Peyer's patch (tissue), 4 donors: ENCODE data around the gene CHD5. TPM values are rescaled to one million over a fixed set of nuclear protein-coding genes. Genes with fewer than 3 reads are reported as not detected.

ENCODE experiments used
- DNase-seq, 3 donors: peaks; one replicate each; pipeline ENCODE4 v3.0.0-alpha.2; 2017 to 2019
- H3K27ac ChIP-seq, 4 donors: fragments of 200-600 bp; sonication (generic); one replicate each; pipeline ENCODE4 v1.5.1; 2016 to 2019
- H3K27me3 ChIP-seq, 2 donors: fragments of 200-600 bp; sonication (generic); one replicate each; pipeline ENCODE4 v1.5.1; 2019
- H3K36me3 ChIP-seq, 3 donors: fragments of 200-600 bp; sonication (generic); one replicate each; pipeline ENCODE4 v1.5.1; 2016 to 2019
- H3K4me1 ChIP-seq, 4 donors: fragments of 200-600 bp; sonication (generic); one replicate each; pipeline ENCODE4 v1.5.1; 2016 to 2019
- H3K4me3 ChIP-seq, 4 donors: fragments of 200-600 bp; sonication (generic); 1 replicate in 3 of 4; 2 replicates in 1 of 4; pipeline ENCODE4 v1.5.1; 2016 to 2019; ENCODE audit warnings: mild to moderate bottlenecking in 1 of 4
- H3K9me3 ChIP-seq, 4 donors: fragments of 200-600 bp; sonication (generic); one replicate each; pipeline ENCODE4 v1.5.1; 2016 to 2019; ENCODE audit warnings: mild to moderate bottlenecking in 1 of 4
- CTCF ChIP-seq, 6 experiments: fragments of 450-650 bp in 4 of 6; fragments of 200-600 bp in 2 of 6; sonication (generic) in 1 of 6; IDR thresholded peaks; one replicate each; pipeline ENCODE4 v1.5.1; 2017 to 2019; ENCODE audit warnings: antibody characterized with exemption in 6 of 6, mild to moderate bottlenecking in 3 of 6, moderate library complexity in 1 of 6
- POLR2A ChIP-seq, 2 donors: fragments of 450-650 bp; IDR thresholded peaks; one replicate each; pipeline ENCODE4 v1.5.1; 2017; ENCODE audit warnings: antibody characterized with exemption in 2 of 2, mild to moderate bottlenecking in 2 of 2, moderate library complexity in 2 of 2
- total RNA-seq, 4 donors: library from RNA; depleted of rRNA; stranded (reverse); fragments of >200 nt; gene quantifications; one replicate each; pipeline ENCODE4 v1.1.0, GENCODE V29; 2016

CHD5 gene
- under 1 TPM; under 0.01 to 0.66 (median 0.22) TPM for total RNA-seq

DNA sequence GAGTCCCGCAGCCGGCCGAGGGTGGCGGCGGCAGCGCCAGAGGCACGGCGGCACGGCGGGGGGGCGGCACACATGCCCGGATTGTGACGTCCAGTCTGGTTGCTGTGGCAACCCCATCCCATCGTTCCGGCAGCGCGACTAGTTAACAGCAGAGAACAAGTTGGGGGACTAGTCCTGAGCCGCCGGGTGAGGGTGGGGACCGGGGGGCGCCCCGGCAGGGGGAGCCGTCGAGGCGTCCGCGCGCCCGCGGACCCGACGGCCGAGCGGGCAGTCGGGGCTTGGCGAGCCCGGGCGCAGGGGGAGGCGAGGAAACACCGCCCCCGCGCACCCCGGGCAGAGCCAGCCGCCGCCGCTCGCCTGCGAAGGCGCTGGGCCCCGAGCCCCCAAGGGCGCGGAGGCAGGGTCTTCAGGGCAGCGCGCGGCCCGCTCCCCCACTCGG lies at the start of gene CHD5:
CHD5 (minus strand) TSS at position 54 of the 439 bp plus-strand sequence. CDS start 298 bp downstream, outside the sequence.
- TF ChIP-seq CTCF (IDR thresholded peaks at IDR 0.05) (no peak), POLR2A (IDR thresholded peaks at IDR 0.05) (no peak)
- peaks cover 0 to 2% (median 0%) of the 10 kb centered on the region in 3 donors for H3K36me3 ChIP-seq
- H3K4me1 ChIP-seq = peaks cover 0 to 29% (median 8%) of the 10 kb centered on the region in 4 donors
- peak in 1 of 3 donors; percentile 40 for DNase-seq
- peaks cover 0 to 33% of the 10 kb centered on the region in 2 donors for H3K27me3 ChIP-seq
- peak within 1 kb of the TSS in 2 of 4 donors; percentile 32 to 33 for H3K4me3 ChIP-seq
- H3K9me3 ChIP-seq = no peaks in the 10 kb centered on the region
- H3K27ac ChIP-seq = no peak within 1 kb of the TSS

DNA sequence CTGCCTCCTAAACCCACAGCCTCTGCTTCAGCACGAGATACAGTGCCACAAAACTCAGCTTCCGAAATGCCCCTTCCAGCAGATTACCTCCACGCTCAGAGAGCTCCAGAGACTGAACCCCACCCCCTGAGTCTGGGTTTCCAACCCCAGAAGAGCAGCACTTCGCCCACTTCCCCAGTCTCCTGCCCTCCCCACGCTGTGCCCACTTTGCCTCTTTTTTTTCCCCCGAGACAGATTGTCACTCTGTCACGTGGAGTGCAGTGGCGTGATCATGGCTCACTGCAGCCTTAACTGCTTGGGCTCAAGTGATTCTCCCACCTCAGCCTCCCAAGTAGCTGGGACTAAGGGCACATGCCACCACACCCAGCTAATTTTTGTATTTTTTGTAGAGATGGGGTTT lies 45.5 kb upstream of the CHD5 start:
- H3K27ac ChIP-seq = no peak overlapping the region
- no peak for DNase-seq

DNA sequence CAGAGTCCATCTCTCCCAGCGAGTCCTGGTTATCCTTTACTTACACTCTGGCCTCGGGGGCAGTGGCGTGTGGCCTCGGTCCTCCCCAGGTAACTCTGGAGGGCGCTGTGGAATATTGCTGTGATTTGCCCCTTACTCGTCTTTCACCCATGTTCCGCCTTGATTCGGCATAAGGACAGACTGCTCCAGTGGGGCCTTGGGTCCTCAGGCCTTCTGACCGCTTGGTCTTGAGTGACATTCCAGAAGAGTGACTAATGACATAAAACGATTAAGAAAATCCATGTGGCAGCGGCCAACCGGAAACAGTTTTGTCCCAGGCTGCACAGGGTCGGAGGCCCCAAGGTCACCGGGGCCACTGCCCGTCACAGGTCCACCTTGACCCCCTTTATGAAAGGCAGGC lies 44.6 kb upstream of the CHD5 start:
- Histone ChIP-seq H3K9me3 (no peaks in the 10 kb centered on the region), H3K4me3 (no peak overlapping the region), H3K27me3 (no peaks in the 10 kb centered on the region), H3K36me3 (peaks cover 0 to 65% (median 0%) of the 10 kb centered on the region in 3 donors), H3K4me1 (no peaks in the 10 kb centered on the region), H3K27ac (no peak overlapping the region)
- TF ChIP-seq CTCF (IDR thresholded peaks at IDR 0.05) (no peak), POLR2A (IDR thresholded peaks at IDR 0.05) (no peak)
- no peak for DNase-seq

More for the DNA sequence above, 45.5 kb upstream of the CHD5 start:
- Histone ChIP-seq H3K36me3 (peaks cover 0 to 73% (median 0%) of the 10 kb centered on the region in 3 donors), H3K4me1 (no peaks in the 10 kb centered on the region), H3K9me3 (no peaks in the 10 kb centered on the region), H3K4me3 (no peak overlapping the region), H3K27me3 (no peaks in the 10 kb centered on the region)
- TF ChIP-seq POLR2A (IDR thresholded peaks at IDR 0.05) = no peak
- TF ChIP-seq CTCF (IDR thresholded peaks at IDR 0.05) = no peak

GRCh38 chr1:6223617-6224016 lies 43.5 kb upstream of the CHD5 start:
- Histone ChIP-seq H3K4me3 (no peak overlapping the region), H3K9me3 (no peaks in the 10 kb centered on the region), H3K27ac (no peak overlapping the region), H3K4me1 (no peaks in the 10 kb centered on the region), H3K27me3 (no peaks in the 10 kb centered on the region), H3K36me3 (peaks cover 0 to 55% (median 0%) of the 10 kb centered on the region in 3 donors)
- no peak for DNase-seq
- TF ChIP-seq POLR2A (IDR thresholded peaks at IDR 0.05) (no peak), CTCF (IDR thresholded peaks at IDR 0.05) (no peak)

GRCh38 chr1:6222636-6223035 lies 42.5 kb upstream of the CHD5 start:
- TF ChIP-seq CTCF (IDR thresholded peaks at IDR 0.05) = no peak
- TF ChIP-seq POLR2A (IDR thresholded peaks at IDR 0.05) = no peak
- no peaks in the 10 kb centered on the region for H3K9me3 ChIP-seq
- no peak overlapping the region for H3K4me3 ChIP-seq
- no peaks in the 10 kb centered on the region for H3K27me3 ChIP-seq
- peak overlapping the region in 1 of 4 donors; percentile 38 for H3K27ac ChIP-seq
- no peaks in the 10 kb centered on the region for H3K4me1 ChIP-seq
- peak in 1 of 3 donors; percentile 46 for DNase-seq
- H3K36me3 ChIP-seq = peaks cover 0 to 45% (median 0%) of the 10 kb centered on the region in 3 donors
